ENCODE measurements around the gene RASA3.
A peak's percentile ranks its signal among the peaks of the same experiment; 100 is the strongest.
"Not testable (repeated sequence)": the region's sequence is repeated elsewhere in the genome, so short reads cannot be mapped to it uniquely, and the experiment has no call there.

Gene RASA3

GRCh38 chr13:114111577-114111976, 20.8 kb downstream of the RASA3 start:
- Histone ChIP-seq H3K4me3 (replicated peaks; ENCODE audit: insufficient read depth, low read length) (no peak overlapping the region), H3K27me3 (ENCODE audit: insufficient read depth, poor library complexity, severe bottlenecking) (no peaks in the 10 kb centered on the region), H3K27ac (replicated peaks) (peak overlapping the region; percentile 67)
- no peak for TF ChIP-seq POLR2AphosphoS5 (IDR thresholded peaks at IDR 0.05; ENCODE audit: low read depth)
- no peak for TF ChIP-seq CTCF (IDR thresholded peaks at IDR 0.05; ENCODE audit: insufficient read depth, low read length)
- TF ChIP-seq GABPA (IDR thresholded peaks at IDR 0.05; ENCODE audit: low read depth), result no peak
- no peak for TF ChIP-seq SPI1 (IDR thresholded peaks at IDR 0.05; ENCODE audit: borderline replicate concordance, low read depth)
- no peak for TF ChIP-seq REST (IDR thresholded peaks at IDR 0.05; ENCODE audit: insufficient replicate concordance, low read depth)
- DNase-seq (ENCODE audit: low read depth in 1 of 2, low spot score in 1 of 2), result peak in 1 of 2 experiments; percentile 82

GRCh38 chr13:114110830-114111189, 21.6 kb downstream of the RASA3 start:
- not testable (repeated sequence) for H3K4me3 ChIP-seq (replicated peaks; ENCODE audit: insufficient read depth, low read length); DNase-seq (ENCODE audit: low read depth in 1 of 2, low spot score in 1 of 2); H3K27me3 ChIP-seq (ENCODE audit: insufficient read depth, poor library complexity, severe bottlenecking)
- H3K27ac ChIP-seq (replicated peaks), result peak overlapping the region; percentile 80

- Histone ChIP-seq H3K27ac (replicated peaks) (peak overlapping the region; percentile 80), H3K27me3 (ENCODE audit: insufficient read depth, poor library complexity, severe bottlenecking) (no peaks in the 10 kb centered on the region), H3K4me3 (replicated peaks; ENCODE audit: insufficient read depth, low read length) (no peak overlapping the region; the same call in 1 of the 2 replicates)
- peak; percentile 83 to 99 for DNase-seq (ENCODE audit: low read depth in 1 of 2, low spot score in 1 of 2)
- TF ChIP-seq GABPA (IDR thresholded peaks at IDR 0.05; ENCODE audit: low read depth) (peak; percentile 59; the same call in 1 of the 2 replicates), POLR2AphosphoS5 (IDR thresholded peaks at IDR 0.05; ENCODE audit: low read depth) (peak; percentile 86), CTCF (IDR thresholded peaks at IDR 0.05; ENCODE audit: insufficient read depth, low read length) (peak; percentile 45), REST (IDR thresholded peaks at IDR 0.05; ENCODE audit: insufficient replicate concordance, low read depth) (no peak), SPI1 (IDR thresholded peaks at IDR 0.05; ENCODE audit: borderline replicate concordance, low read depth) (peak; percentile 97)
Measured at GRCh38 chr13:114110091-114110829, 22.2 kb downstream of the RASA3 start.

- Histone ChIP-seq H3K27me3 (ENCODE audit: insufficient read depth, poor library complexity, severe bottlenecking) (no peaks in the 10 kb centered on the region), H3K27ac (replicated peaks) (peak overlapping the region; percentile 80), H3K4me3 (replicated peaks; ENCODE audit: insufficient read depth, low read length) (no peak overlapping the region)
- DNase-seq (ENCODE audit: low read depth in 1 of 2, low spot score in 1 of 2), result no peak
- TF ChIP-seq REST (IDR thresholded peaks at IDR 0.05; ENCODE audit: insufficient replicate concordance, low read depth) (no peak), GABPA (IDR thresholded peaks at IDR 0.05; ENCODE audit: low read depth) (no peak), CTCF (IDR thresholded peaks at IDR 0.05; ENCODE audit: insufficient read depth, low read length) (no peak), POLR2AphosphoS5 (IDR thresholded peaks at IDR 0.05; ENCODE audit: low read depth) (no peak), SPI1 (IDR thresholded peaks at IDR 0.05; ENCODE audit: borderline replicate concordance, low read depth) (no peak)
Measured at GRCh38 chr13:114109641-114110041, 22.8 kb downstream of the RASA3 start.
